ENCODE measurements around the gene NCLN.

Gene NCLN

GRCh38 chr19:3194106-3195087, 8.7 kb downstream of the NCLN start:
- H3K4me3 ChIP-seq (ENCODE audit: severe bottlenecking) = no peak overlapping the region
- DNase-seq (ENCODE audit: low spot score) = no peak
- H3K4me1 ChIP-seq (ENCODE audit: insufficient read depth, poor library complexity, severe bottlenecking) = no peaks in the 10 kb centered on the region
- no peak for TF ChIP-seq CTCF (IDR thresholded peaks at IDR 0.05; ENCODE audit: poor library complexity, severe bottlenecking)
- no peak overlapping the region for H3K27ac ChIP-seq (ENCODE audit: poor library complexity, severe bottlenecking)
- peaks cover 19% of the 10 kb centered on the region for H3K36me3 ChIP-seq (ENCODE audit: low read depth)
- H3K9me3 ChIP-seq (ENCODE audit: severe bottlenecking) = no peaks in the 10 kb centered on the region
- ATAC-seq (ENCODE audit: low read depth) = no peak
- no peaks in the 10 kb centered on the region for H3K27me3 ChIP-seq (ENCODE audit: insufficient read depth, poor library complexity, severe bottlenecking)

- ATAC-seq (ENCODE audit: low read depth) = no peak
- Histone ChIP-seq H3K27me3 (ENCODE audit: insufficient read depth, poor library complexity, severe bottlenecking) (no peaks in the 10 kb centered on the region), H3K27ac (ENCODE audit: poor library complexity, severe bottlenecking) (no peak overlapping the region), H3K4me1 (ENCODE audit: insufficient read depth, poor library complexity, severe bottlenecking) (no peaks in the 10 kb centered on the region), H3K4me3 (ENCODE audit: severe bottlenecking) (no peak overlapping the region), H3K9me3 (ENCODE audit: severe bottlenecking) (no peaks in the 10 kb centered on the region), H3K36me3 (ENCODE audit: low read depth) (peaks cover 12% of the 10 kb centered on the region)
- no peak for TF ChIP-seq CTCF (IDR thresholded peaks at IDR 0.05; ENCODE audit: poor library complexity, severe bottlenecking)
- DNase-seq (ENCODE audit: low spot score) = no peak
These were observed 10.6 kb downstream of the NCLN start for GRCh38 chr19:3196064-3196932.

GRCh38 chr19:3196933-3197205, 11.1 kb downstream of the NCLN start:
- Histone ChIP-seq H3K36me3 (ENCODE audit: low read depth) (peaks cover 7% of the 10 kb centered on the region), H3K4me1 (ENCODE audit: insufficient read depth, poor library complexity, severe bottlenecking) (no peaks in the 10 kb centered on the region), H3K27ac (ENCODE audit: poor library complexity, severe bottlenecking) (no peak overlapping the region), H3K4me3 (ENCODE audit: severe bottlenecking) (no peak overlapping the region), H3K27me3 (ENCODE audit: insufficient read depth, poor library complexity, severe bottlenecking) (no peaks in the 10 kb centered on the region), H3K9me3 (ENCODE audit: severe bottlenecking) (no peaks in the 10 kb centered on the region)
- DNase-seq (ENCODE audit: low spot score) = no peak
- no peak for TF ChIP-seq CTCF (IDR thresholded peaks at IDR 0.05; ENCODE audit: poor library complexity, severe bottlenecking)
- no peak for ATAC-seq (ENCODE audit: low read depth)

- no peak for DNase-seq (ENCODE audit: low spot score)
- Histone ChIP-seq H3K36me3 (ENCODE audit: low read depth) (no peaks in the 10 kb centered on the region), H3K27me3 (ENCODE audit: insufficient read depth, poor library complexity, severe bottlenecking) (no peaks in the 10 kb centered on the region), H3K9me3 (ENCODE audit: severe bottlenecking) (no peaks in the 10 kb centered on the region), H3K27ac (ENCODE audit: poor library complexity, severe bottlenecking) (no peak overlapping the region), H3K4me1 (ENCODE audit: insufficient read depth, poor library complexity, severe bottlenecking) (no peaks in the 10 kb centered on the region), H3K4me3 (ENCODE audit: severe bottlenecking) (no peak overlapping the region)
- ATAC-seq (ENCODE audit: low read depth) = no peak
- no peak for TF ChIP-seq CTCF (IDR thresholded peaks at IDR 0.05; ENCODE audit: poor library complexity, severe bottlenecking)
These were observed 13.4 kb downstream of the NCLN start for GRCh38 chr19:3198901-3199700.

Data from RWPE2 (cell line).